ENCODE measurements around the gene ERCC8.

Gene ERCC8

DNA sequence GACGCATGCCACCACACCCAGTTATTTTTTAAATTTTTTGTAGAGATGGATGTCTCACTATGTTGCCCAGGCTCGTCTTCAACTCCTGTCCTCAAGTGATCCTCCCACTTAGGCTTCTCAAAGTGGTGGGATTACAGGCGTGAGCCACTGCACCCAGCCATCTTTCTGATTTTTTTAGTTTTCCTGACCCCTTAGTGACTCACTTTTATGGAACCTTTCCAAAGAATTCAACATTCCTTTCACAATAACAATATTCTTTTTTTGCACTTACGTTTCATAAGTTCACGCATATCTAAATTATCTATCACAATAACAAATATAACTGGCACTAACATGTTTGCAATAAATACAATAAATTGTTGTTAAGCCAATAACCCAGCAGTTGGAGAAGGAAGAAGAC is 109.3 kb downstream of the ERCC8 start:
- DNase-seq (ENCODE audit: low spot score), result peak; percentile 37

DNA sequence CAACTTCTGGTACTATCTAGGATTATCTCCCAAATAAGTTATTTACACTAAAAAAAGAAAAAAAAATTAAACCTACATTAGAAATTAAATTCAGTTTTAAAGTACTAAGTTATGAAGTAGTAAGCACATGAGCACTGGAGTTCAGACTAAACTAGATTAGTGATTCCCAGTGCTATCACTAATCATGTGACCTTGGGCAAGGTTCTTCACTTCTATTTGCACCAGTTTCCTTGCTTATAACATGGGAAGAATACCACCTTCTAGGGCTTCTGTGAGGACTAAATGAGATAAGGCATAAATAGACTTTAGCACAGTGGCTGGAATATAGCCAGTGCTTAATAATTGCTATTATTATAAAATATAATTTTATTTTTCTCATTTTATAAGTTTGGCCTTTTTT is 111.3 kb downstream of the ERCC8 start:
- no peak for DNase-seq (ENCODE audit: low spot score)

DNA sequence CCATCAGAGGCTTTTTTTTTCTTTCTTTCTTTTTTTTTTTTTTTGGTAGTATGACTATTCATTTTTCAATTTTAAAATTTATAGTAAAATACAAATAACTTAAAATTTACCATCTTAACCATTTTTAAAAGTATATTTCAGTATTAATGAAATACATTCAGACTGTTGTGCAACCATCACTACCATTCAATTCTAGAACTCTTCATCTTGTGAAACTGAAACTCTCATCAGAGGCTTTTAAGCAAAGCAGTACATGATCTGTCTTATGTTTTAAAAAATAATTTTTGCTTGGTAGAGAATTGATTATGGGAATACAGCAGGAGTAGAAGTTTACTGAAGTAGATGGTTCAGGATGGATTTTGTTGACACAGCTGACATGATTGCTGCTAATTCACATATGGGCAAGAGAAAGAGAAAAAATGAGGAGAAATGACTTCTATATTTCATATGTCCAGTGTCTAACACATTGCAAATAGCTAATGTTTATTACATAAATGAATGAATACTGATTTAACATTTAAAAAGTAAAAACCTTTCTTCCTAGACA is 114.2 kb downstream of the ERCC8 start:
- DNase-seq (ENCODE audit: low spot score), result no peak

DNA sequence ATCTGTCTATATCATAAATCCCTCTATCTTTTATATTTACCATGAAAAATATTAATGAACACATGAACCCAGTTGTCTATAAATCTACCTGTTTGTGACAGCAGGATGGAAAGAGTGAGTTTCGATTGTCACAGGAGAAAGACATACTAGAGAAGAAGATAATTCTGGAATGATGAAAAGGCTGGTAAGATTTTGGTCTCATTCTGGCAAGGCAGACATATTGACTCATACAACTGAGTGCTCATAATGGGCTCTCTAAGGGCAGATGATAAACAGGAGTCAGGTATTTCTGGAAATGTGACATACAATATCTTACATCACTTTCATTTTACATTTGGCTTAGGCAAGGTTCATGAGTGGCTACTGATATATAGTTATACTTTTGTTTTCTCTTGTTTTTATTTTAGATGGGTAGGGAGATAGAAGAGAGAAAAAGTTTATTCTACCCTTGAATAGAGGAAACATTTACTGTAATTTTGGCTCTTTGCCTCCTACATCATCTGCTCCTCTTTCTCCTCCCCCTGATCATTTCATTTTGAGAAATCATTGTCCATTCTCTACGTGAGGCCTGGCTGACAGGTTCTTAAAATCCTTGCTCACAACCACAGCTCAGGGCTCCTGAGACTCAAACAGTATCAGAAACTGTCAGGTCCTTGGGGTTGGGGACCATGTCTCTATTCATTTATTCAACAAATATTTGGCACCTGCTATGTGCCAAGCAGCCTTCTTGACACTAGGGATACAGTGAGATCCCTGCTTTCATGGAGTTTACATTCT is 115.2 kb downstream of the ERCC8 start:
- peak; percentile 22 for DNase-seq (ENCODE audit: low spot score)

DNA sequence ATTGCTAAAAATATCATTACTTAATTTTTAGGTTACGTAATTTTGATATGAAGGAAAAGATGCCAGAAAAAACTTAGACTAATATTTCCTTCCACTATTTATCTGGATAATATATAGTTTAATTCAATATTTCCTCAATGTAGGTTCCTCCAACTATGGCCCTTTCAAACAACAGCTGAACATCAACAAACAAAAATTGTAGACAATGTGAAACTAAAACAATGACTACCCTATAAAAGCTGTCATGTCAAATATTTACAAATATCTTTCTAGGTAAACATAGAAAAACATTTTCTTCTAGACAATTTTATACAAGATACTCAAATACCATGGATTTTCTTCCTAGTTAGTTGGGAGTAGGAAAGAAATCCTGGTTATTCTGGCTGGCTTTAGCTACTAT is 117.7 kb downstream of the ERCC8 start:
- no peak for DNase-seq (ENCODE audit: low spot score)

DNA sequence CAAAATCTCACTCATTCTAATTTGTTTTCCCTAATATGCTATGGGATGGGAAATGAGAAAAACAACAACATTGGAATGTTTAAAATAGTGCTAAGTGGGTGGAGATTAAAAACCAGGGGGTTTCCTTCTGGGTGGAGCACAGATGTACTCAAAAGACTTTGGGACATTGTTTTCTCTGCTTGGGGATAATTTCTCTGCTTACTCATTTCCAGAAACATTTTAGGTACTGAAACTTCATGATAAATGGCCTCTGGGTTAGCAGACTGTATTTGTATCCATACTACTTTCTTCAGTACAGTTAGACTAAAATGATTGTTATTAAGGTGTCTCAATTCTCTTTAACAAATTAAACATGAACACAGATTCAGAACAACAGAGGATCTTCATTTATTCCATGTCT is 118.2 kb downstream of the ERCC8 start:
- DNase-seq (ENCODE audit: low spot score), result no peak
